ENCODE results near the gene GARNL3.

Gene GARNL3

DNA sequence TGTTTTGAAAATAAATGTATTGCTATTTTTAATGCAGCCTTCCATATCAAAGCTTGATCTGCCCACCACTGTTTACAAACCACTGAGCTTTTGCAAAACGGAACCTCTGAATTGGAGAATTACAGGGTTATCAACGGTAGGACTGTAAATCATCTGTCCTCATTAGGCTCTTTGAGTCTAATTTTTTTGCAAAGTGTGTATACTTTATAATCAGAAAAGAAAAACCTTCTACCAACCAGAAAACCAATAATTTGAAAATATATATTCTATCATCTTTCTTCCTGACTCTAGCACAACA, 125.6 kb downstream of the GARNL3 start:
- no peak for DNase-seq

DNA sequence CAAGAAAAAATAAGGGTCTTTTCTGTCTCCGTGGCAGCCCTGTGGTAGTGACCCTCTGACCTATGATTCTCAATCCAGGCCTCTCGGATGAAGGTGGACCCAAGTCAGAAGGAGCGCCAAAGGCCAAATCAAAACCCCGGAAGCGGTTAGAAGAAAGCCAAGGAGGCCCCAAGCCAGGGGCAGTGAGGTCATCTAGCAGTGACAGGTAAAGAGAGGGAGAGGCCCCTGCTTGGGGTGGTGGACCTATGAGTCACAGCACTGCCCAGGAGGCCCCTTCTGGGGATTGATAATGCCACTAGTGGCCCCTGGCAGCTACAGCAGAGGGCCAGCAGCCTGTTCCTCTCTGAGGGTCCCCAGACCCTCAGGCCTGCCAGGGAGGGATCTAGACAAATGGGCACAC, 126.0 kb downstream of the GARNL3 start:
- no peak for DNase-seq

DNA sequence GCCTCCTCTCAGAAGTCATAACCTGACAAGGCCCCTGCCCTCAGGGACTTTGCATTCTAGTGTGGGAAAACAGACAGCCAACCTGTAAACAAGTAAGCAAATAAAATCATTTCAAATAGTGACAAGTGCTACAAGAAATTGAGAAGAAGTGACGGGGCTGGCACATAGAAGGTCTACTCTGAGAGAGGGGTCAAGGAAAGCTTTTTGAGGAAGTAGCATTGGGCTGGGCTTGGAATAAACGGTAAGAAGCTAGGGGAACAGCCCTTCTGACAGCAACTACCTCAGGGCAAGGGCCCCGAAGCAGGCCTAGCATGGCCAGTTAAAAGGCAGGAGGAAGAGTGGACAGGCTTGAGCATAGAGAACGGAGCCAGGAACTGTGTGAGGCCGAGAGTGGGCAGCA, 127.6 kb downstream of the GARNL3 start:
- no peak for DNase-seq

DNA sequence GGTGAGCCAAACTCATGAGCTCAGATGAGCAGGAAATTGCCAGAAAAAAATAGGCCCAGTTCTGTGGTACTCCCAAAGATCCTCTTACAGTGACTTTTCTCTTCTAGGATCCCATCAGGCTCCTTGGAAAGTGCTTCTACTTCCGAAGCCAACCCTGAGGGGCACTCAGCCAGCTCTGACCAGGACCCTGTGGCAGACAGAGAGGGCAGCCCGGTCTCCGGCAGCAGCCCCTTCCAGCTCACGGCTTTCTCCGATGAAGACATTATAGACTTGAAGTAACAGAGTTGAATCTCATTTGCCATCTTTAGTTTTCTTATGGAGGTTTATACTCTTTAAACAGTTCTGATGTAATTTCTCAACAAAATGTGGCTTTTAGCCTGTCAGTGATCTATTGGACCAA, 128.4 kb downstream of the GARNL3 start:
- no peak for DNase-seq

DNA sequence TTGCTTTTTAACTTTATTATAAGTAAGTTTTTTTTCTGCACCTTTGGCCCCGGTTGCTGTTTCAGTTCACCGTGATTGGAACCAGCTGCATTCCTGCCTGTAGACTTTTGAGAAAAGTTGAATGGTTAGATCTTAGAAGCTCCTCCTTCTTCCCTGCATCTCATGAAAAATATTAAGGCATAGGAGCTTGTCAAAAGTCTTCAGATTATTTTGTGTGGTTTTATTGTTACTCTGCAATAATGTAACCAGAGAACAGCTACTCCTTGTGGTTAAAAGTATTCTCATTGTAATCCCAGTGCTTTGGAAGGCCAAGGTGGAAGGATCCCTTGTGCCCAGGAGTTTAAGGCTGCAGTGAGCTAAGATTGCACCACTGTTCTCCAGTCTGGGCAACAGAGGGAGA, 129.1 kb downstream of the GARNL3 start:
- DNase-seq: no peak

DNA sequence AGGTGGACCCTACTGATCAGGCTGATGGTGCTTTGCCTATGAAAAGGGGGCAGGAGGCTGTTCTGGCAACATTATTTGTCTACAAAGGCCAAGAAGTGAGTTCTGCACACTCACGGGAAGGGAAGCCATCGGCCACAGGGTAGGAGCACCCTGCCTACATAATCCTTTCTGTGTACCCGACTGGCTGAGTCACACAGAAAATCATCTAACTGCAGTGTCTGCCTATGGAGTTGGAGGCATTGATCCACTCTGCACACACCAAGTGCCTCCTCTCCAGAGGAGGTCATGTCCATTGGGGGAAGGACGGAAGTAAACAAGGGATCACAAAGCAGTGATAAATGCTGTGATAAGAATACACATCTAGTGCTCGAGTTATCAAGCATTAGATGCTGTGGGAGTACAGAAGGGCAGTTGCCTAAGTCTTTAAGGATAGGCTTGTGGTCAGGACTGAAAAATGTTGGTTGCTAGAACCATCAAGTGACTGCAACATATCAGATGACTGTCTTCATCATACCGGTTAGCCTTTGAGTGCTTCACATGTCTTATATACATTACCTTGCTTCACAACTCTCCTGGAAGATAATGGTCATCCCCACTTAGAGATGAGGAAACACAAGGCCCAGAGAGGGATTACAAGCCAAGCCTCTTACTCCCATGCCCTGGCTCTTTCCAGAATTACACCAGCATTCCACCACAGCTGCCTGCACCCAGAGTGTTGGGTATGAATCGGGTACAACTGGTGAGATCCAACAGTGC, 131.1 kb downstream of the GARNL3 start:
- DNase-seq: no peak

DNA sequence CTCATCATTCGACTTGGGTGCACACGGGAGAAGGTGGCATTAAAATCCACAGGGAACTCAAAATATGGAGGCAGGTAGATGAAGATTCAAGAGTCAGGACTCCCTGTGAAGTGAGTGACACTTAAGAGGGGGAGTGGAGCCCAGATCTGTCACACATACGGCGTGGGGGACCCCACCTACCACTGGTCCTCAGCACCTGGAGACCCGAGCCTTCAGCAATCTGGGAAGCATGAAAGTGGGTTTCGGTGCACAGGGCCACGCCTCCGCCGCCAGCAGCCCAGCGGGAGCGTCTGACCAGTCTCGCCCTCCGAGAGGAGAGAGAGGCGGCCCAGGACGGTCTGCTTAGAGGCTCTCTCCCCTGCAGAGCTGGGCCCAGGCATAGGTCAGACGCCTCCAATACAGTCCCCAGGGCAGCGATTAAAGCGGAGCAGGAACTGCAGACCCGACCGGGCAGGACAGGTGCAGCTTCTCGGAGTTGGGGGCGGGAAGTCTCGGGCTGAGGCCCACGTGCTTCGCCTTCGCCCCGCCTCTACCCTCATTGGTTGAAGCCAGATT, 131.8 kb downstream of the GARNL3 start:
- DNase-seq: no peak

DNA sequence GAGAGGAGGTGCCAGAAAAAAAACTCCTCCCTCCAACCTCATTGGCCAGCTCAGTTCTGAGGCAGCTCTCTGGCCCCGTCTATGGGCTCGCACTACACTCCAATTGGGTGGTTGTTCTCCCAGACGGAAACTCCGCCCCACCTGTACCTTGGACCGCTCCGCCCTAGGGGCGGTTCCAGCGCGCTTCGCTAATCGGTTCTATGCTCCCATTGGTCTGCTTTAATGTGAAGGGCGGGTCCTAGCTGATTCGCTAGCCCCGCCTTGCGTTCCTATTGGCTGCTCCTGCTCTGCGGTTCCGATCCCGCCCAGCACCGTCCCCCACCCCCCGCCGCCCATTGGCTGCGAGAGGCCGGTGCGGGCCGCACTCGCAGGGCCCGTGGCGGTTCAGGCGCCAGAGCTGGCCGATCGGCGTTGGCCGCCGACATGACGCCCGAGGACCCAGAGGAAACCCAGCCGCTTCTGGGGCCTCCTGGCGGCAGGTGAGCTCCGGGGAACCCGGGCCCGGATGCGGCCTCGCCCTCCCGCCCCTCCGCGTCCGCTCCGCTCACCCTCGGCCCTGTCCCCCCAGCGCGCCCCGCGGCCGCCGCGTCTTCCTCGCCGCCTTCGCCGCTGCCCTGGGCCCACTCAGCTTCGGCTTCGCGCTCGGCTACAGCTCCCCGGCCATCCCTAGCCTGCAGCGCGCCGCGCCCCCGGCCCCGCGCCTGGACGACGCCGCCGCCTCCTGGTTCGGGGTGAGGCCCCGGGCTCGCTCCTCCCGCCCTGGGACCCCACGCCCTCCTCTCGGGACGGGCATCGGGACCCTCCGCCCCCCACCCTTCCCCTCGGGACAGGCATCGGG, 132.5 kb downstream of the GARNL3 start, which contains the start of gene SLC2A8:
Gene SLC2A8 (plus strand): TSS at position 362 of the 838 bp plus-strand sequence. CDS start 62 bp downstream, at position 424.
- DNase-seq: peak; percentile 100

DNA sequence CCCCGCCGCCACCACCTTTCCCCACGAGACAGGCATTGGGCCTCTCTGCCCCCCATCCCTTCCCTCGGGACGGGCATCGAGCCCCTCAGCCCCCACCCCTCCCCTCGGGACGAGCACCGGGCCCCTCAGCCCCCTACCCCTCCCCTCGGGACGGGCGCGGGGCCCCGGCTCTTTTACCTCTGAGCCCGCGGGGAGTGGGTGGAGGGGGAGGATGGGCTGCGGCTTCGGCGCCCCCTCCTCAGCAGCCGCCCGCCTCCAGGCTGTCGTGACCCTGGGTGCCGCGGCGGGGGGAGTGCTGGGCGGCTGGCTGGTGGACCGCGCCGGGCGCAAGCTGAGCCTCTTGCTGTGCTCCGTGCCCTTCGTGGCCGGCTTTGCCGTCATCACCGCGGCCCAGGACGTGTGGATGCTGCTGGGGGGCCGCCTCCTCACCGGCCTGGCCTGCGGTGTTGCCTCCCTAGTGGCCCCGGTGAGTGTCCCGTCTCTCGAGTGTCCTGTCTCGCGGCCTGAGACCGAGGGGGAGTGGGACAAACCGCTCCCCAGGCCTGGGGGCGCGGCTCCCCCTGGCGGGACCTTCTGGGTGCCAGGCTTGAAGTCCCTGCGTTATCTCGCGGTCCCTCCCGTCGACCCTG, 133.2 kb downstream of the GARNL3 start:
- peak; percentile 29 for DNase-seq

DNA sequence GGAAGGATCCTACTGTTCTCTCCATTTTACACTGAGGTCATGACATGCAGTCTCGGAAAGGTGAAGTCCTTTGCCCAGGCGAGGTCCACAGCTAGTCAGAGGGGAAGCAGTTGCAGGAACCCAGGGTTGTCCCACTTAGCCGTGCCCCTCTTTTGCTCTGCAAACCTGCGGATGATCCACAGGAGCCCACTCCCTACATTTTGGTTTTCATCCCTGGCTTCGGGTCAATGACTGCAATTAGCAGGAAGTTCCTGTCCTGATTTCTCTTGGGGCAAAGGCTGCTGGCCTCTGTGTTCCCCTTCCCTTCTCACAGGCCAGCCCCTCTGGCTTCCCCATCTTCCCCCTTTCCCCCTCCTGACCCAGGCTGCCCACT, 133.7 kb downstream of the GARNL3 start:
- no peak for DNase-seq

DNA sequence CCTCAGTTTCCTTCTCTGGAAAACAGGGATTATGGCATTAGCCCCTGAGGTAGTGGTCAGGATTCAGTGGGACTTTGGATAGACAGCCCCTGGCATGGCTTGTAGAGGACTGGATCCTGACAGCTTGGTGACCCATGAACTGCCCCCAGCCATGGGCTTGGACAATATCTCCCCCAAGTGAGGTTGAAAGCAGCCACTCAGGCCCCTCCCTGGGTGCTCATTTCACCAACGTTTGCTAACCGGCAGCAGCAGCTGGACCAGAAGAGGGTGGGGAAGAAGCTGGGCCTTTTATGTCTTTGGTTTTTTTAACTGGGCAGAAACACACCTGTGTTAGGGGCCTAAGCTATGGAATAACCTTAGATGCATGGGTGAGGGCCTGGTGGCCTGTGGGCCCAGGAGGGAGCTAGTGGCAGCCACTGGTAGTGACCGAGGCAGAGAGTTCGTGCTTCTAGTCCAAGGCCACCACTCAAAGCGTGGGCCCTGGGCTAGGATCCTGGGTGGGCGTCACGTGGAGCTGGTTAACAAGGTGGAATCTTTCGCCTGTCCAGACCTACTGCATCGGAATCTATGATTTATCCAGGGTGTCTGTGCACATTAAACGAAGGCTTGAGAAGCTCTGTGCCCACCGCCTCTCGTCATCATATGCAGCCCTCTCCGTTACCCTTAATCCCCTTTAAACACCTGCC, 134.3 kb downstream of the GARNL3 start:
- DNase-seq: no peak

DNA sequence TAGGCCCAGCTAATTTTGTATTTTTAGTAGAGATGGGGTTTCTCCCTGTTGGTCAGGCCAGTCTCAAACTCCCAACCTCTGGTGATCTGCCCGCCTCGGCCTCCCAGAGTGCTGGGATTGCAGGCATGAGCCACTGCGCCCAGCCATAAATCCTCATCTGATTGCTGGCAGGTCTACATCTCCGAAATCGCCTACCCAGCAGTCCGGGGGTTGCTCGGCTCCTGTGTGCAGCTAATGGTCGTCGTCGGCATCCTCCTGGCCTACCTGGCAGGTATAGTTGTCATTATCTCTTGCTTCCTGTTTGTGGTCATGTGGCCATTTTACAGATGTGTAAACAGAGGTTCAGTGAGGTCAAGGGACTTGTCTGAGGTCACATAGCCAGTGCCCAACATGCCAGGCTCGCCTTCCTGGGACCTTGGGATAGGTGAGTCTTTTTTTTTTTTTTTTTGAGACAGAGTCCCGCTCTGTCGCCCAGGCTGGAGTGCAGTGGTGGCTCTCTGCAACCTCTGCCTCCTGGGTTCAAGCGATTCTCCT, 135.2 kb downstream of the GARNL3 start:
- no peak for DNase-seq

DNA sequence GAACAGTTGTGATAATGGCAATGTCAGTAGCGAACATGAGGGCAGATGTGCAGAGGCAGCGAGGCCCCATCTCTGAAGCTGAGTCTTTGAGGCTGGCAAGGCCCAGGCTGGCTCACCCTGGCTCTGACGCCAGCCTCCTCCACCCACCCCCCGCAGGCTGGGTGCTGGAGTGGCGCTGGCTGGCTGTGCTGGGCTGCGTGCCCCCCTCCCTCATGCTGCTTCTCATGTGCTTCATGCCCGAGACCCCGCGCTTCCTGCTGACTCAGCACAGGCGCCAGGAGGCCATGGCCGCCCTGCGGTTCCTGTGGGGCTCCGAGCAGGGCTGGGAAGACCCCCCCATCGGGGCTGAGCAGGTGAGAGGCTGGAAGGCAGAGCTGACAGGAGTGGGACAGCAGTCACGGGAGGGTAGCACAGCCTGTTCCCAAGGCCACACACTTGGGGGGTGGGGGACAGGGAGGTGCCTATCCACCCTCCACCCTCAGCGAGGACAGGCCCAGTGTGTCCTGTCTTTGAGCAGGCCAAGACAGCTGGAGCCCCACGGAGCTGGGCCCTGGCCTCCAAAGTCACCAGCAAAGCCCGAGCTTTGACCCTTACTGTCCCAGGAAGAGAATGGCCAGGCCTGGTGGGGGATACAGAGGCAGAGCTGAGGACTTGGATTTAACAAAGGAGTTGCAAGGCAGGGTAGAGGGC, 138.0 kb downstream of the GARNL3 start:
- no peak for DNase-seq

DNA sequence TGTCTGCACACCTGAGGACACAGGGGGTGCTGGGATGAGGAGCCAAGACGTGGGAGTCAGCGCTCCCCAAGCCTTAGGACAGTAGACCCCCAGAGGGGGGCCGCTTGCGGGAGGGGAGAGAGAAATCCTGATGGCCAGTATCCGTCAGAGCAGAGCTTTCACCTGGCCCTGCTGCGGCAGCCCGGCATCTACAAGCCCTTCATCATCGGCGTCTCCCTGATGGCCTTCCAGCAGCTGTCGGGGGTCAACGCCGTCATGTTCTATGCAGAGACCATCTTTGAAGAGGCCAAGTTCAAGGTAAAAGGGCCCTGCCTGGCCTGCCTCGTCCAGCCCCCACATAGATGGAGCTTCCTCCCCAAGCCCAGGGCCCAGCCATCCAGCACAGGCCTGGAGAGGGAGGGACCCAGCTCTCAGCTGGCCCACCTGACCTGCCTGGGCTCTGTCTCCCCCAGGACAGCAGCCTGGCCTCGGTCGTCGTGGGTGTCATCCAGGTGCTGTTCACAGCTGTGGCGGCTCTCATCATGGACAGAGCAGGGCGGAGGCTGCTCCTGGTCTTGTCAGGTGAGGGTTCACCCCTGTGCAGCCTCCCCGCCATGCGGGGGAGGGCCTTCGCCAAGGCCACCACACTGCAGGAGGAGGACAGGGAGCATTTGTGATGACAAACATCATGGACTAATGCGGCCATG, 139.1 kb downstream of the GARNL3 start:
- DNase-seq: no peak

DNA sequence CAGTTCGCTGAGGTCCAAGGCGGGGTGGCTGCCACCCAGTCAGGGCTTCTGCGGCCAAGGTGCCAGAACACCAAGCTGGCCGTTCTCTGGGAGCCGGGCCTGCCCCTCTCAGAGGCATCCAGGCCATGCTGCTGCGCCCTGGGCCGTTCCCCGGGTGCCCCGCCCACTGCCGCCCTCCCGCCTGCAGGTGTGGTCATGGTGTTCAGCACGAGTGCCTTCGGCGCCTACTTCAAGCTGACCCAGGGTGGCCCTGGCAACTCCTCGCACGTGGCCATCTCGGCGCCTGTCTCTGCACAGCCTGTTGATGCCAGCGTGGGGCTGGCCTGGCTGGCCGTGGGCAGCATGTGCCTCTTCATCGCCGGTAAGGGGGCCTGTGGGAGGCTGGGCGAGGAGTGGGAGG, 140.1 kb downstream of the GARNL3 start:
- no peak for DNase-seq

DNA sequence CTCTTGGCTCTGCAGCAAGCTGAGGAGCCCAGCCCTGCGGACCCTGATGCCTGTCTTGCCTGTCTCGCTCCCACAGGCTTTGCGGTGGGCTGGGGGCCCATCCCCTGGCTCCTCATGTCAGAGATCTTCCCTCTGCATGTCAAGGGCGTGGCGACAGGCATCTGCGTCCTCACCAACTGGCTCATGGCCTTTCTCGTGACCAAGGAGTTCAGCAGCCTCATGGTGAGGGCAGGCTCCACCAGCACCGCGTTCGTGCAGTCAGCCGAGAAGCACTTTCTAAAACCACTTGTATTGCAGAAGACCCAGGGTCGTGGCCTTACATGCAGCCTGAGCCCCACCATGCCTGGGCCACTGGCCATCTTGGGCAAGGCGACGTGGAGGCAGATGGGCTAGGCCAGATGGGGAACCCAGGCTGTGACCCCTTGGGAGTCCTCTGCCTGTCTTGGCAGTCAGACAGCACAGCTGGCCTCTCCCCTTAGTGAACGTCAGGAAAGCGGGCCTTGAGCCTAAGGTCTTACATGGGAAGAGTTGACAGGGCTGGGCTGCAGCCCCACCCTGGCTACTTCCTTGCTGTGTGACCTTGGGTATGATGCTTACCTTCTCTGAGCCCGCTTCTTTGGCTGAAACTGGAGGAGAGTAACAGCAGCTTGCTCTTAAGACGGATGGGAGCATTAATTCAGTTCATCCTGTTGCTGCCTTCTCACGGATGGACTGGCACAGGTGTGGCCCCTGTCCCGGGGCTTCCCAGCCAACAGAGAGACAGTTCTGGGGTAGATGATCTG, 141.0 kb downstream of the GARNL3 start:
- no peak for DNase-seq

DNA sequence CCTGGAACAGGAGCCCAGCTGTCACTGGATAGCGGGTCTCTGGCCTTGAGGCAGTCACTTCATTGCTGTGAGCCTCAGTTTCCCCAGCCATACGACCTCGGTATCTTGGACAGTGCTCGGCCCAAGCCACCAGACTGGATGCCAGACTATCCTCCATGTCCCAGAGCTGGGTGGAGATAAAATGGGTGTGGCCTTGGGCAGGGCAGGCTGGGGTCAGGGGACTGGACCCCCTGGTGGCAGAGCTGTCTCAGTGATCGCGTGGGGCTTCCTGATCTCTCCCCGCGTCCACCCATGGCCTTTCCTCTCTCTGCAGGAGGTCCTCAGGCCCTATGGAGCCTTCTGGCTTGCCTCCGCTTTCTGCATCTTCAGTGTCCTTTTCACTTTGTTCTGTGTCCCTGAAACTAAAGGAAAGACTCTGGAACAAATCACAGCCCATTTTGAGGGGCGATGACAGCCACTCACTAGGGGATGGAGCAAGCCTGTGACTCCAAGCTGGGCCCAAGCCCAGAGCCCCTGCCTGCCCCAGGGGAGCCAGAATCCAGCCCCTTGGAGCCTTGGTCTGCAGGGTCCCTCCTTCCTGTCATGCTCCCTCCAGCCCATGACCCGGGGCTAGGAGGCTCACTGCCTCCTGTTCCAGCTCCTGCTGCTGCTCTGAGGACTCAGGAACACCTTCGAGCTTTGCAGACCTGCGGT, 142.4 kb downstream of the GARNL3 start:
- no peak for DNase-seq

DNA sequence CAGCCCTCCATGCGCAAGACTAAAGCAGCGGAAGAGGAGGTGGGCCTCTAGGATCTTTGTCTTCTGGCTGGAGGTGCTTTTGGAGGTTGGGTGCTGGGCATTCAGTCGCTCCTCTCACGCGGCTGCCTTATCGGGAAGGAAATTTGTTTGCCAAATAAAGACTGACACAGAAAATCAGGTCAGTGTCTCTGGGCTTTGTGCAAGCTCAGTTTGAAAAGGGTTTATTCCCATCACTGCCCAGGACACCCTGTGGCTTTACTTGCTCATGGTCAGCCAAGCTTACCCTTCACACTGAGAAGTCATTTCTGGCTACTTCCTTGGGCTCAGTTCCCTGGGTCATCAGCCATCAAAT, 142.9 kb downstream of the GARNL3 start:
- no peak for DNase-seq

DNA sequence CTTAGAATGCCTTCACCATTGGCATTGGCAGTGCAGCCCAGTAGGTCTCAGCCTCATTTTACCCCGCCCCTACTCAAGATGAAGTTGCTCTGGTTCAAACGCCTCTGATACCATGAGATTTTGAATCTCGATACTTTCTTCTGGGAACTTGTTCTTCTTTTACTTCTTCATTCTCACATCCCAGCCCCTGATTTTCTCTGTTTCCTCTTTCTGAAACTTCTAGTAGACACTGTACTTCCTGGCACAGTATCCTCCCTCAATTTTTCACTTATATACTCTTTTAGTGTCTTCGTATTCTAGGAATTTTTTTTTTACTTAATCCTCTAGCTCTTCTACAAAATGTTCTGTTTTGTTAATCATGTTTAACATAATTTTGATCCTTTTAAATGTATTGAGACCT, 146.5 kb downstream of the GARNL3 start:
- no peak for DNase-seq

DNA sequence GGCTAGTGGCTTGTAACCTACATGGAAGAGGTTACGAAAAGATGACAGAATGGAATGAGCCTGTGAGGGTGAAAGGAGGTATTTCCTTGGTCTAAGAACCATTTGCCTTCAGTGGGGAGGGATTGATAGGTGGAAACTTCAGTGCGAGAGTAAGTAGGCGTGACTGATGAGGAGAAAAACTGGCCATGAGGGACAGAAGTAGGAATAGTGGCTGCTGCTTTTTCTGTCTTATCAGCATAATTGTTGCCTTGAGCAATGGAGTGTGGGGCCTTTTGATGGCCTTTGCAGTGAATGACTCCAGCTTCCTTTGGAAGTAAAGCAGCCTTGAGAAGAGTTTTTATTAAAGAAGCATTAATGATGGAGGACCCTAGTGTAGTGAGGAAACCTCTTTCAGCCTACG, 150.6 kb downstream of the GARNL3 start:
- no peak for DNase-seq
